ENCODE measurements around the gene C12orf56. TPM values are rescaled to one million over a fixed set of nuclear protein-coding genes. Genes with fewer than 3 reads are reported as not detected.
A peak's percentile ranks its signal among the peaks of the same experiment; 100 is the strongest.

C12orf56 gene
- total and polyA plus RNA-seq, 9 of the 15 experiments (the other 6 are each of a cell fraction or from before 2014, with no cell fraction given), result 0.40 to 4.8 (median 1.2) TPM

DNA sequence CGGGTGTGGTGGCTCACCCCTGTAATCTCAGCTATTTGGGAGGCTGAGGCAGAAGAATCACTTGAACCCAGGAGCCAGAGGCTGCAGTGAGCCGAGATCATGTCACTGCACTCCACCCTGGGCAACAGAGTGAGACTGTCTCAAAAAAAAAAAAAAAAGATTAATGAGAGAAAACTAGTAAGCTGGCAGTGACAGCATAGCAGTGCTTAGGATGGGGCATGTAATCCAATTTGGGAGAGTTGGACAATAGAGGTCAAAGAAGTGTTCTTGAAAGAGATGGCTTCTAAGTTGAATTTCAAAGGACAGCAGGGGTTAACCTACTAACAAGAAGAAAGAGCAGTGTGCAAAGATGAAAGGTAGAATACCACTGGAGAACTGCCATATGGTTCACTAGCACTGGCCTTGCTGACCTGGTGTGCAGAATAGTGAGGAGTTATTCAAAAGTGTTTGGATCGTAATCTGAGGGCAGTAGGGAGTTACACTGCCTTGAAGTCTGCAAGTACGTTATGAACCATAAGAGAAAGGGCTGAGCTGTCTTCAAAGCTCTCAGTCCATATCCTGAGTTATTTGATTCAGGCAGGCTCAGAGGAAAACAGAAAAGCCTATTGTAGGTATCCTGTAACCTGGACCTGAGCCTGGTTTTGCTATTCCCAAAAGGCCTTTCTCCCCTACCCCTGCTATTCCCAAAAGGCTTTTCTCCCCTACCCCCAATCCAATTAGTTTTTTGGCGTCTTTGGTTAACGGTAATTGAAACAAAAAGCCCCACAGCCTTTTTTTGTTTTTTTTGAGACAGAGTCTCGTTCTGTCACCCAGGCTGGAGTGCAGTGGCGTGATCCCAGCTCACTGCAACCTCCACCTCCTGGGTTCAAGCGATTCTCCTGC, 17.0 kb upstream of the C12orf56 start (continued):
- TF ChIP-seq ZBTB7A (IDR thresholded peaks at IDR 0.05; ENCODE audit: borderline replicate concordance, control insufficient read depth, low read depth, low read length), result no peak
- no peak for TF ChIP-seq ZNF561 (CRISPR knock-in tag; conservative IDR thresholded peaks at IDR 0.05)
- TF ChIP-seq, protein P1, sequence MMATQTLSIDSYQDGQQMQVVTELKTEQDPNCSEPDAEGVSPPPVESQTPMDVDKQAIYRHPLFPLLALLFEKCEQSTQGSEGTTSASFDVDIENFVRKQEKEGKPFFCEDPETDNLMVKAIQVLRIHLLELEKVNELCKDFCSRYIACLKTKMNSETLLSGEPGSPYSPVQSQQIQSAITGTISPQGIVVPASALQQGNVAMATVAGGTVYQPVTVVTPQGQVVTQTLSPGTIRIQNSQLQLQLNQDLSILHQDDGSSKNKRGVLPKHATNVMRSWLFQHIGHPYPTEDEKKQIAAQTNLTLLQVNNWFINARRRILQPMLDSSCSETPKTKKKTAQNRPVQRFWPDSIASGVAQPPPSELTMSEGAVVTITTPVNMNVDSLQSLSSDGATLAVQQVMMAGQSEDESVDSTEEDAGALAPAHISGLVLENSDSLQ (IDR thresholded peaks at IDR 0.05), result 0 out of 2 replicates have a peak, but pooled peaks have one; percentile 10

DNA sequence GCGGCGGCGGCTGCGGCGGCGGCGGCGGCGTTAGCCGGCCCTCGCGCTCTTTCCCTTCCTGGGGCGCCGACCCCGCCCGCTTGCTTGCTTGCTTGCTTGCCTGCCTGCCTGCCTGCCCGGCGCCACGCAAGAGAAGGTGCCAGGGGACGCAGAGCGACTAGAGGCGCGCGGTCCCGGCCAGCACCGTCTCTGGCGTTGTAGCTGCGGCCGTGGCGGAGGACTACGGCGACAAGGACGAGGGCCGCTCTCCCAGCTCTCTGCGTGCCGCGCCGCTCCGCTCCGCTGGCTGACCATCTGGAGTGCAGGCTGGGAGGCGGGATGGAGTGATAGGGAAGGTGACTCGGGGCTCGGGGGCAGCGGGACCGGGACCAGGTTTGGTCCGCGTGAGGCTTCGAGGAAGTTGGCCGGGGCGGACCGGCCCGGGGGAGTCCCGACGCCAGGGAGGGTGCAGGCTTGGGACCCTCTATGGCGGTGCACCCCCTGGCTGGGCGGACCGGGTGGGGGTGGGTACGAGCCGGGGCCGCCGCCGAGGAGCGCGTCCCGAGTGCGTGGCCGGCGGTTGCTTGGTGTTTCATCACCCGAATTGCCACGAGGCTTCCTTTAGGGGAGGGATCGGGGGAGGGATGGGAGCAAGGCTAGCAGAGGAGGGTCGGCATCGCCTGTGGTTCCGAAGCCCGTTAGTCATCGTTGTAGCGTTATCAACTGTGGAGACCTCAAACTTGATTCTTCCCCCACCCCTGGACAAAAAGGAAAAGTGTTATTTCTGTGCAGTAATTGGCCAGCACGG, 14.1 kb upstream of the C12orf56 start:
- Histone ChIP-seq H3K4me2 (ENCODE audit: insufficient read depth, low read length) (peak overlapping the region; percentile 96), H3K9ac (ENCODE audit: insufficient read depth in 1 of 2, low read depth in 2 of 2, low read length in 2 of 2) (peak overlapping the region; percentile 99 to 100), H4K20me1 (replicated peaks; ENCODE audit: control insufficient read depth, insufficient read depth, low read length) (0 out of 2 replicates have a peak, but pooled peaks cover 6% of the 10 kb centered on the region), H3K36me3 (ENCODE audit: control insufficient read depth, insufficient read depth, low read length) (peaks cover 17% of the 10 kb centered on the region; the same call in 2 of the 3 replicates), H3K27ac (ENCODE audit: extremely low read depth, low read depth, low read length) (peak overlapping the region; percentile 100), H3K9me3 (replicated peaks; ENCODE audit: control insufficient read depth, insufficient read depth, low read depth, low read length) (no peaks in the 10 kb centered on the region), H2AFZ (ENCODE audit: low read depth, low read length) (peak overlapping the region; percentile 70), H3K4me1 (replicated peaks in 1 of 2; ENCODE audit: control insufficient read depth in 2 of 2, insufficient read depth in 2 of 2, low read length in 2 of 2) (peaks cover 20 to 32% of the 10 kb centered on the region in 2 experiments), H3K4me3 (peak overlapping the region; percentile 95), H3K27me3 (ENCODE audit: control insufficient read depth in 2 of 2, insufficient read depth in 2 of 2, low read length in 2 of 2) (no peaks in the 10 kb centered on the region), H3K9me1 (ENCODE audit: control insufficient read depth, insufficient read depth, low read length) (no peaks in the 10 kb centered on the region), H3K79me2 (ENCODE audit: control insufficient read depth, insufficient read depth, low read length) (peaks cover 57% of the 10 kb centered on the region)
- BruUV-seq (replicated peaks), result no TSS peak
- FAIRE-seq (peak; percentile 67), ATAC-seq (peak; percentile 73), DNase-seq (ENCODE audit: extremely low read depth in 1 of 4, low spot score in 3 of 4) (peak; percentile 73 to 89 (median 76))
- intact Hi-C loops (cut with micrococcal nuclease) (loop anchor here (5.0 kb wide), 1 partner anchor 48 kb away; the partner anchor contains the start of gene TBK1), in situ Hi-C loops (cut with MboI) (no loop called here)
- under 1% methylated on average over 39 of the region's 78 CpGs for WGBS (ENCODE audit: insufficient coverage, low coverage, missing lambda C conversion rate)
- CTCF ChIA-PET (ENCODE audit: low intra/inter-chr PET ratio), result no interaction called here
- POLR2A ChIA-PET, result interaction anchor here (0.6 to 1.2 kb wide), 16 partner anchors 11 to 361 kb away, joined by 3 to 9 read pairs (median 3); partner anchors contain the start of gene KICS2
- TF ChIP-seq, protein P2, sequence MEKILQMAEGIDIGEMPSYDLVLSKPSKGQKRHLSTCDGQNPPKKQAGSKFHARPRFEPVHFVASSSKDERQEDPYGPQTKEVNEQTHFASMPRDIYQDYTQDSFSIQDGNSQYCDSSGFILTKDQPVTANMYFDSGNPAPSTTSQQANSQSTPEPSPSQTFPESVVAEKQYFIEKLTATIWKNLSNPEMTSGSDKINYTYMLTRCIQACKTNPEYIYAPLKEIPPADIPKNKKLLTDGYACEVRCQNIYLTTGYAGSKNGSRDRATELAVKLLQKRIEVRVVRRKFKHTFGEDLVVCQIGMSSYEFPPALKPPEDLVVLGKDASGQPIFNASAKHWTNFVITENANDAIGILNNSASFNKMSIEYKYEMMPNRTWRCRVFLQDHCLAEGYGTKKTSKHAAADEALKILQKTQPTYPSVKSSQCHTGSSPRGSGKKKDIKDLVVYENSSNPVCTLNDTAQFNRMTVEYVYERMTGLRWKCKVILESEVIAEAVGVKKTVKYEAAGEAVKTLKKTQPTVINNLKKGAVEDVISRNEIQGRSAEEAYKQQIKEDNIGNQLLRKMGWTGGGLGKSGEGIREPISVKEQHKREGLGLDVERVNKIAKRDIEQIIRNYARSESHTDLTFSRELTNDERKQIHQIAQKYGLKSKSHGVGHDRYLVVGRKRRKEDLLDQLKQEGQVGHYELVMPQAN (IDR thresholded peaks at IDR 0.05; ENCODE audit: borderline replicate concordance), result peak; percentile 56; the same call in 1 of the 2 replicates
- TF ChIP-seq NCOA6 (IDR thresholded peaks at IDR 0.05), result no peak
- 0 out of 2 replicates have a peak, but pooled peaks have one; percentile 33 for TF ChIP-seq XRCC5 (IDR thresholded peaks at IDR 0.05; ENCODE audit: low read depth, low read length)
- no peak for TF ChIP-seq NFATC3 (IDR thresholded peaks at IDR 0.05)
- no peak for TF ChIP-seq SREBF2 (CRISPR knock-in tag; IDR thresholded peaks at IDR 0.05)
- no peak for TF ChIP-seq NR2C1 (IDR thresholded peaks at IDR 0.05)
- no peak for TF ChIP-seq NR2C1 (tag; IDR thresholded peaks at IDR 0.05)
- peak; percentile 35 for TF ChIP-seq SMAD3 (CRISPR knock-in tag; conservative IDR thresholded peaks at IDR 0.05)
- no peak for TF ChIP-seq THRAP3 (IDR thresholded peaks at IDR 0.05; ENCODE audit: borderline replicate concordance)
- TF ChIP-seq, protein P3, sequence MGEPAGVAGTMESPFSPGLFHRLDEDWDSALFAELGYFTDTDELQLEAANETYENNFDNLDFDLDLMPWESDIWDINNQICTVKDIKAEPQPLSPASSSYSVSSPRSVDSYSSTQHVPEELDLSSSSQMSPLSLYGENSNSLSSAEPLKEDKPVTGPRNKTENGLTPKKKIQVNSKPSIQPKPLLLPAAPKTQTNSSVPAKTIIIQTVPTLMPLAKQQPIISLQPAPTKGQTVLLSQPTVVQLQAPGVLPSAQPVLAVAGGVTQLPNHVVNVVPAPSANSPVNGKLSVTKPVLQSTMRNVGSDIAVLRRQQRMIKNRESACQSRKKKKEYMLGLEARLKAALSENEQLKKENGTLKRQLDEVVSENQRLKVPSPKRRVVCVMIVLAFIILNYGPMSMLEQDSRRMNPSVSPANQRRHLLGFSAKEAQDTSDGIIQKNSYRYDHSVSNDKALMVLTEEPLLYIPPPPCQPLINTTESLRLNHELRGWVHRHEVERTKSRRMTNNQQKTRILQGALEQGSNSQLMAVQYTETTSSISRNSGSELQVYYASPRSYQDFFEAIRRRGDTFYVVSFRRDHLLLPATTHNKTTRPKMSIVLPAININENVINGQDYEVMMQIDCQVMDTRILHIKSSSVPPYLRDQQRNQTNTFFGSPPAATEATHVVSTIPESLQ (CRISPR knock-in tag; IDR thresholded peaks at IDR 0.05), result 0 out of 2 replicates have a peak, but pooled peaks have one; percentile 84

All from K562 (cell line).